Ureter (tissue), 1 donor: ENCODE data around the gene CDKN1B. TPM values are rescaled to one million over a fixed set of nuclear protein-coding genes. Genes with fewer than 3 reads are reported as not detected.

ENCODE experiments used
- DNase-seq: peaks from one replicate; pipeline ENCODE4 v3.0.0-alpha.2; 2020; ENCODE audit warnings: low spot score
- total RNA-seq: library from RNA; stranded (reverse); gene quantifications from one replicate; pipeline ENCODE4 v1.2.4, GENCODE V29; 2023
- donor health status: DM: yes; HTN: yes; CAD: no.

Gene CDKN1B
- 52.8 TPM for total RNA-seq

DNA sequence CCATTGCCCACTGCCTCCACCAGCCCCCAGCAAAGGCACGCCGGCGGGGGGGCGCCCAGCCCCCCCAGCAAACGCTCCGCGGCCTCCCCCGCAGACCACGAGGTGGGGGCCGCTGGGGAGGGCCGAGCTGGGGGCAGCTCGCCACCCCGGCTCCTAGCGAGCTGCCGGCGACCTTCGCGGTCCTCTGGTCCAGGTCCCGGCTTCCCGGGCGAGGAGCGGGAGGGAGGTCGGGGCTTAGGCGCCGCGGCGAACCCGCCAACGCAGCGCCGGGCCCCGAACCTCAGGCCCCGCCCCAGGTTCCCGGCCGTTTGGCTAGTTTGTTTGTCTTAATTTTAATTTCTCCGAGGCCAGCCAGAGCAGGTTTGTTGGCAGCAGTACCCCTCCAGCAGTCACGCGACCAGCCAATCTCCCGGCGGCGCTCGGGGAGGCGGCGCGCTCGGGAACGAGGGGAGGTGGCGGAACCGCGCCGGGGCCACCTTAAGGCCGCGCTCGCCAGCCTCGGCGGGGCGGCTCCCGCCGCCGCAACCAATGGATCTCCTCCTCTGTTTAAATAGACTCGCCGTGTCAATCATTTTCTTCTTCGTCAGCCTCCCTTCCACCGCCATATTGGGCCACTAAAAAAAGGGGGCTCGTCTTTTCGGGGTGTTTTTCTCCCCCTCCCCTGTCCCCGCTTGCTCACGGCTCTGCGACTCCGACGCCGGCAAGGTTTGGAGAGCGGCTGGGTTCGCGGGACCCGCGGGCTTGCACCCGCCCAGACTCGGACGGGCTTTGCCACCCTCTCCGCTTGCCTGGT lies at the start of gene CDKN1B:
Gene CDKN1B (plus strand): TSS at position 576 of the 793 bp plus-strand sequence. CDS start 472 bp downstream, outside the sequence.
- peak; percentile 95 for DNase-seq

DNA sequence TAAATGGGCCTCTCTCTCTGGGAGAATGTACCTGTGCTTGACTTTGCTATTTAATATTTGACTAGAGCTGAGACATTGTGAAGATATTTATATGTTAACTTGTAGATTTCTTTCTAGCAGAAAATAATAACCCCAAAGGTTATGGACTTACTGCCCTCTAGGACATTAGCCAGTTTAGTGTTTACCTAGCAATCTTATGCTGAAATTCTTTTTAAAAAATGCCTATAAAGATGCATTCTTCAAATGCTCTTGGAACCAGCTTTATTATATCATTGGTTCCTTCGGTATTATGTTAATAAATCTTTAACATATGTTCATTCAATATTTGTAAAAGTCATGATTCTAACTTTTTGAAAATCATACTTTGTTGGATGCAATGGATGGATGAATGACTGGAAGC lies 49.2 kb upstream of the CDKN1B start:
- DNase-seq: no peak

DNA sequence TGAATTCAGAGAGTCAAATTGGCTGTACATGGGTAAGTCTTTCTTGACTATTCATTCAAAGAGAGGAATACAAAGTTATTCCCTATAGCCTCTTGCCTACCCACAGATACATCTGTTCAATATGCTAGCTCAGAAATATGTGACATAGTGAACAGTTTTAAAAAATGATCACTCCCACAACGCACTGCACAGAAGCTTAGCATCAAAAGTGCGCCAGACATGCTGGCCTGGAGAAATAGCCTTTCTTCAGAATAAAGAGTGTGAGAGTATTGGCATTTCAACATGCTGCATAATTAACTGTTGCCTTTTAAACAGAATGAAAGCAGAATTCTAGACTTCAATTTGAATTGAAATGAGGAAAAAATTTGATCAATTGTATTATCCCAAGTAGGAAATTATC lies 48.1 kb upstream of the CDKN1B start:
- no peak for DNase-seq

DNA sequence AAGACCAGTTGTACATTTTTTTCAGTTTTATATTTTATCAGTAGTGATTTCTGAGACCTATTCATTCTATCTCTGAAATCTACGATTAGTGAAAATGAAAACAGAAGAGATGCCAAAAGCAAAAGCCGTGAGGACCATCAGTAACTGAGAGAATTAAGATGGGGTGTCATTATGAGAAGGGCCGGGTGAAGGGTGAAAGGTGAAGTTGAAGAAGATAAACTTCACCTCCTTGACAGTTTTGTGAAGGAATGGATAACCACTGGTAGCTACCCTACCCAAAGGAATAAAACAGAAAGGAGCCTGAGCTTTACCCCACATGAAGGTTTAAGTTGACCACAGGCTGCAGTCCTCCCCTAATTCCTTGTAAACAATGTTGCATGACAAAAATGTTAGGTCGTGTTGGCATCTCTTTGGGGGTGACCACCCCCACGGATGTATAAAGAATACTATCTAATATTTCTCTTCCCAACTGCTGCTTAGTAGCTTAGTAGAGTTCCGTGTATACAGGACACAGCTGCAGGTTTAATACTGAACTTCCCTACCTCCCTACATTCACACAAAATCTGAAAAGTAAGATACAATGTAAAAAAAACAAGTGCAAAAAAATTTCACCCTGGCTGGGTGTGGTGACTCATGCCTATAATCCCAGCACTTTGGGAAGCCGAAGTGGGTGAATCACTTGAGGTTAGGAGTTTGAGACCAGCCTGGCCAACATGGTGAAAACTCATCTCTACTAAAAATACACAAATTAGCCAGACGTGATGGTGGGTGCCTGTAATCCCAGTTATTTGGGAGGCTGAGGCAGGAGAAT lies 45.1 kb upstream of the CDKN1B start:
- no peak for DNase-seq

DNA sequence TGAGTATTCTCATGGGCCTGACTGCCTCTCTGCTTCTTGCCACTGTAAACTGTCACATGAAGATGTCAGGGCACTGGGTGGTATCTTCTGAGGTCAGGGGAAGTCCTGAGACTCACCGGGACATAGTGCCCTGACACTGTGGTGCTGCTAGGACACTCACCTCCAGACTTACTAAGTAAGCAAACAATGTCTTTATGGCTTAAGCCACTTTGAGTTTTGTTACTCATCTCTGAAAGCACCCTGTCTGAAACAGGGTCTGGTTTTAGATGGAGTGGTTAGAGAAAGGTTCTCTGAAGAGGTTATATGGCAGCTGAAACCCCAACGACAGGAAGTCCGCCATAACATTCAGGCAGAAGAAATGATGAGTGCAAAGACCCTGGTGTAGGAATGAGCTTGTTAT lies 43.9 kb upstream of the CDKN1B start:
- no peak for DNase-seq

DNA sequence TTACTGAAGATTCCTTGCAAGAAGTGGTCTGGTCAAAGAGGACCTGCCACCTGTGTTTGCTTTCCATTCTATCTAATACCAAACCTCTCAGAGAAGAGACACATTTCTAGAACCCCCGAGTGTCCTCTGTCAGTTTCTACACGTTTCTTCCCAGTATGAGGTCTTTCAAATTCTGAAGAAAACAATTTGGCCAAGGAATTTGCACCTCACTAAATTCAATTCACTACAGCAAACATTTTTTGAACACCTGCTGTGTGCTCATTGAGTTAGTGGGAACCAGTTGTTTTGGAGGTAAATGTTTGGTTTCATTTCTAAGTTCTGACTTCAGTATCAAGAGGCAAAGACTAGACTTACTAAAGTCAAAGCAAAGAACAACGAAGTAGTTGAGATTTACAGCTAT lies 40.6 kb upstream of the CDKN1B start:
- no peak for DNase-seq

DNA sequence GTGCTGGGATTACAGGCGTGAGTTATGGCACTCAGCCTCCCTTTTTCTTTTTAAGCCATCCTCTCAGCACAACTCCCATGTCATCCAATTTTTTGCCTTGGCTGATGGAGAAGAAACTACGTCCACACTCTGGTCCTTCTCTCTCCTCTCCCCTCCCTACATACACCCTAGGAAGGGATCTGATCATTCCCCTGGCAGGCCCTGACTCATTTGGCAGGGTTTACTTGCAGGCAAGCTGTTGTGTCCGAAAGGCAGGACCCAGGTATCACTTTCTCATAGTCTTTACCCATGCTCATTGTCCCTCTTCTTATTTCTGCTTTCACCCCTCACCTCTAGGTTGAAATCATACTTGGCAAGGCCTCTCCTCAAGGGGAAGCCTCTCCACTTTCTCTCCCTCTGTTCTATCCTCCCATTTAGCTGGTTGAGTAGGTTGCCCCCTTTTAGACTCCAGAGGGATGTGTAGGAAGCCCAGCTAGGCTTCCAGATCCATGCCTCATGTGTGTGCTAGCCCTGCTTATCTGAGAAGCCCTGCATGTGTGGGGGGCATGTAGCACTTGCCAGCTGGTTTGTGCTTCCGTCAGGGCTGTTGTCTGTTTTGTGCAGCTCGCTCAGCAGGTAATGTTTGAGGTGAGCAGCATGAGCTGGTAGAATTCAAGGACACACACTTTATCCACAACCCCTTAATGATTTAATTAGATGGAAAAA lies 36.0 kb upstream of the CDKN1B start:
- DNase-seq: no peak

DNA sequence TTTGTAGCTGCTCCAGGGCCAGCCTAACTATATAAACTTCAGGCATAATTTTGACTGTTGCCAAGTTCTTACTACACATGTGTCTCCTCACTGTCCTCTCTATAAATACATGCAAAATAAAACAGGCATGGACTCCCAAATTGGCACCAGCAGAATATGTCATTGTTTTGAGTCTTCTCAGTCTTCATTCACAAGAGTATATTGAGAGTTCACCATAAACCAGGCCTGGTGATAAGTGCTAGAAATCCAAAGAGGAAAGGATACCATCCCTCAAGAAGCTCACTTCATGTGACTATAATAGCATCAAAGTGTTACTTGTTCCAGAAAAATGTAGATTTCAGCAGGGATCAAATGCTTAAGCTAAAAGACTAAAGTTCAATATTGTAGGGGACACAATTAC lies 34.9 kb upstream of the CDKN1B start:
- DNase-seq: no peak

DNA sequence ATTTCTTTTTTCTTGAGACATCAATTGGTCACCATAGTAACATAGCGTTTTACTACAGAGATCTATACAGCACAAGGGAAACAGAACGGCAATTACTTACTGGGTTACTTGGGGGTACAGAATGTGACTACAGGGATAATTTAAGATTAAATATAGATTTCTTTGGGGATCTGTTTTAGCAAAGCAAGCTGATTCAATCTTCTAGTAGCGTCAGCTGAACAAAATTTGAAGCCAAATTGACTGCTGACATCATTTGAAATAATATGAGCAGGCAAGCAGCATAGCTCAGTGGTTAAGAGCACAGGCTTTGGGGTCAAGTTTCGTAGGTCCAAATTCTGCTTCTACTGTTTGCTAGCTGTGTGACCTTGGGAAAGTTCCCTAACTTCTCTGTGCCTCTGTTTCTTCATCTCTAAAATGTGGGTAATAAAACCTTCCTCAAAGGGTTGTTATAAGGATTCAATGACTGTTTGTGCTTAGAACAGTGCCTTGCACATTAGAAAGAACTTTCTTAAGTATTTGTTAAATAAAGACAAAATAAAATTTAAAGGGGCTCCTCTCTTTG lies 34.0 kb upstream of the CDKN1B start:
- no peak for DNase-seq

DNA sequence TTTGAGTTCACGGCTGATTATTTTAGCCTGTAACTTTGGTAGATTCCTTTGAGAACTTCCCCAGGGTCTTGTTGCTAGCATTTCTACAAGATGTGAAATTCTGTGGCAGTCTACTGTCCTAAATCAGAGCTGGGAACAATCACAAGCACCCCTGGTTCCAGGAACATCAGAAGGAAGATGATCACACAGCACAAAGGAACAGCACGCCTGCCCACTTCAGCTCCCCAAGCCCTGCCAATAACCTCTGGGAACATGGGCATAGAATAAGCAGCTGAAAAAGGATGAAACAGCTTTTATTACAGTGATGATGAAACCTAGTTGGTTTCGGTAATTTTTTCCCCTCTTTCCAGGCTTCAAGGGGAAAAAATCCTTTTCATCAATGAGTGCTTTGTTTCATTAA lies 33.4 kb upstream of the CDKN1B start:
- DNase-seq: no peak

DNA sequence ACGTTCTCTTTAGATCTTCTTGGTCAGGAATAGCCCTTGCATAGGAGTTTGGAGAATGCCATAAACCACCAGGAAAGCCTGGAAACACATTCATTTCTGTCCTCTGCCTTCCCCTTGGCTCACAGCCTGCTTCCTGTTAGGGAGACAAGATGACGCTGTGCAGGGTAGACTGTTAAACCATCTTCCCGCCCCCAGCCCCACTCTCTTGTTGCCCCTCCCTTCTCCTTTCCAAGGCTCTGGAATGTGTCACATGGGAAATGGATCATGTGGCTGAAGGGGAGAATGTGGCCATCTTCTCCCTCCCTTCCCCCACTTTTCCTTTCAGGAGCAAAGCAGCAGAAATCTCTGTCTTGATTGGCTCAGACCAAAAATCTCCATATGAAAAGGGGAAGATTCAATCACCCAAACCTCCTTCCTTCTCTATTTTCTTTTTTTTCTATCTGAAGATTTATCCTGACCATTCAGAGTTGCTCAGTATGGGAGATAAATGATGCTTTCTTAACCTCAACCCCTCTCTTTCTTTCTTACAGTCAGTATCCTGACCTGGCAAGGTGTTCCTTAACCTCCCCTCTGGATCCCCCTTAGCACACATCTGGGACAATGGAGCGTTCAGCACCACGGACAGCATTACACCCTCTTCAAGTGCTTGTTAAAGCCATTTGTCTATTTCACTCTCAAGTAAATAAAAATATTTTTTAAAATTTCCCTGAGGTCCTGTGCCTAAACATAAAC lies 32.6 kb upstream of the CDKN1B start:
- DNase-seq: no peak

DNA sequence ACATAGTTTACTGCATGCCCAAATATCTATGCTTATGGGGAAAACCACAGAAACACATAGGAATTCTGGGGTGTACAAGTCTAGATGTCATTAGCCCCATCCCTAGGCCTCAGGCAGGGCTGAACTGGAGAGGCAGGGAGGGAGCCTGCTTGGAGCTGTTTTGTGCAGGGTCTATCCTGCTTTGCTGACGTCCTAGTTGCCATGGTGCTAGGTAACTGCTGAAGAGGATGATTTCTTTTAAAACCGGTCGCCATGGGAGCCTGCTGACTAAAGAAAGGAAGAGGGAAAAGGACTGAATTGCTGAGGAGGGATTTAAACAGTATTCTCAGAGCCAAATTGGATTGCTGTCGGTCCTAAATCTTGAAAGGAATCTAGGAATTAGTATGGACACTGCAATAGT lies 31.9 kb upstream of the CDKN1B start:
- no peak for DNase-seq

DNA sequence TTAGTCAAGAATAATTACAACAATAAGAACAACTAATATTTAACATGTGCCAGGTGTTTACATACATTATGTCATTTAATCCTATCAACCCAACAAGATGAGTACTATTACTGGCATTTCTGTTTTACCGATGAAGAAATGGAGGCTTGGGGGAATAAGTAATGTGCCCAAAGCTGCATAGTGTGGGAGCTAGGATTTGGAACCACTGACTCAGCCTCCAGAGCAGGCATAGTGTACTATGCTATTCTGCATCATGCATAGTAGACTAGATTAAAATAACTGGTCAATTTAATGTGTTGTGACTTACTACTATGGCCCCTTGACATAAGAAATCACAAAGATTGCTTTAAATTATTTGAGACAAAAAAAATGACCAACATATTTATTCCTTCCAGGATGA lies 30.7 kb upstream of the CDKN1B start:
- no peak for DNase-seq

DNA sequence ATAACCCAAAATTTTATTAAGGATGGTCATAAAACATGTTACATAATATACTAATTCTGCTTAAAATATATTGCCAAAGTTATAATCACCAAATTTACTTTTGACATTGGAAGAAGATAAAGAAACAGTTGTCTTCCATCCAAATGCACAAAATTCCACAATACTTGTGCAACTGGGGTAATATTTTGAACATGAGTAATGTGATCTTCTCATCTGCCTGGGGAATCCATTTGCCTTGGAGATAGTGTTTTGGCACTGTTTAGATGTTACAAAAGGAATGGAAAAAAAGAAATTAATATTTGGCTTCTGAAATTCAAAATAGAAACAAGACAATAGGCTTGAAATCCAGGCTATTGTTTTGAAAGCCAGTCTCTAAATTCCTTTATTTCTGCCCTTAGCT lies 30.2 kb upstream of the CDKN1B start:
- no peak for DNase-seq

DNA sequence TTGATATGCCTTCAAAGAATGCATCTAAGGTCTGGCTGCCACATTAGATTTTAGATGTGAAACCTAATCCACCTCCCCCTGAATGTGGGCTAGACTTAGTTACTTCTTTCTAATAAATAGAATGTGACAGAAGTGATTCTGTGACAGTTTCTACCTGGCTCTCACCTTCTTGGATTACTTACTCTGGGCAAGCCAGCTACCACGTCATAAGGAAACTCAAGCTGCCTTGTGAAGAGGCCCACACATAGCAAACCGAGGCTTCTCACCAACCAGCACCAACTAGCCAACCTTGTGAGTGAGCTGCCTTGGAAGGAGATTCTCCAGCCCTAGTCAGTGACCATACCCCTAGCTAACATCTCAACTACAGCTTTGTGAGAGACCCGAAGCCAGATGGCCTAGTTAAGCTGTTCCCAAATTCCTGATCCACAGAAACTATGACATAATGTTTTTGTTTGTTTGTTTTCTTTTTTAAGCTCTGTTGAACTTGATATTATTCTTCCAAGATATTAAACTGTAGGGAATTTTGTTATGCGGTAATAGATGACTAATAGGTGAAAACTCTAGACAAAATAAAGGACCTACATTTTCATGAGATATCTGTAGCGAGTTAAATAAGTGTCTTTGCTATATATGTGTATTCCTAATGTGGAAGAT lies 27.4 kb upstream of the CDKN1B start:
- DNase-seq: no peak

DNA sequence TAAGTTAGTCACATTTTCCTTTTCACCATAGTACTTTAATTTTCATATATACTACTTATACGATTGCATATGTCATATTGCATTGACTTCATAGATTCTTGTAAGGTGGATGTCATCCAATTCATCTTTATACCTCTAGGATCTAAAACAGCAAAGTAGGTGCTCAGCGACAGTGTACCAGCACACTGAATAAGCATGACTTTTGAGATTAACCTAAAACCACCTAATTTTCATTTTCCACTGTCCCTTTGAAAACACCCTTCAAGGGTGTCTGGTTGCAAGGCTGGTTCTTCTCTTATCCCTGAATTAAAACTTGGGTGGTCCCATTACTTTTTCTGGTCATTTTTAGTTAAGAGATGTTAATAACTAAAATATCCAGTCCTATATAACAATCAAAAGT lies 25.6 kb upstream of the CDKN1B start:
- DNase-seq: no peak

DNA sequence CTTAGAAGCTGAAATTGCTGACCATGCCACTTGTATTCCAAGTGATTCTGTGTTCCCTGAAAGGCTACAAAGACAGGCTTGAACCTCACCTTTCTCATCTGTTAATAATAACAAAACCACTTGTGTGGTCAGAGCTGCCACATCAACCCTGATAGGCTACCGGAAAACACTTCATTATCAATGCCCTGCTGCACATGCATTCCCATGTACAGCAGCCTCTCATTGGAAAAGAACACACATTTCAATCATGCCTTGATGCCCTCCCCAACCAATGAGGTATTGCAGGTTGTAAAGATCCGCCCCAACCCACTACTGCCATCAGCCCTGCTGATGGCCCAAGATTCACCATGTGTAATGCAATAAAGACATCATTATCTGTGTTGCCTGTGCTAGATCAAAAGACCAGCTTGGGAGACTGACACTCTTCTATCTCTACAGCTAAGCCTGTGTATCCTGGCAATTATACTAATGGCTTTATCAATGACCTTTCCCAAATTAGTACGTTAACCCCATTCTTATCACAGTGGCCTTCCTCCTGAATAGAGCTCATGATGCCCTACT lies 24.0 kb upstream of the CDKN1B start:
- DNase-seq: no peak

DNA sequence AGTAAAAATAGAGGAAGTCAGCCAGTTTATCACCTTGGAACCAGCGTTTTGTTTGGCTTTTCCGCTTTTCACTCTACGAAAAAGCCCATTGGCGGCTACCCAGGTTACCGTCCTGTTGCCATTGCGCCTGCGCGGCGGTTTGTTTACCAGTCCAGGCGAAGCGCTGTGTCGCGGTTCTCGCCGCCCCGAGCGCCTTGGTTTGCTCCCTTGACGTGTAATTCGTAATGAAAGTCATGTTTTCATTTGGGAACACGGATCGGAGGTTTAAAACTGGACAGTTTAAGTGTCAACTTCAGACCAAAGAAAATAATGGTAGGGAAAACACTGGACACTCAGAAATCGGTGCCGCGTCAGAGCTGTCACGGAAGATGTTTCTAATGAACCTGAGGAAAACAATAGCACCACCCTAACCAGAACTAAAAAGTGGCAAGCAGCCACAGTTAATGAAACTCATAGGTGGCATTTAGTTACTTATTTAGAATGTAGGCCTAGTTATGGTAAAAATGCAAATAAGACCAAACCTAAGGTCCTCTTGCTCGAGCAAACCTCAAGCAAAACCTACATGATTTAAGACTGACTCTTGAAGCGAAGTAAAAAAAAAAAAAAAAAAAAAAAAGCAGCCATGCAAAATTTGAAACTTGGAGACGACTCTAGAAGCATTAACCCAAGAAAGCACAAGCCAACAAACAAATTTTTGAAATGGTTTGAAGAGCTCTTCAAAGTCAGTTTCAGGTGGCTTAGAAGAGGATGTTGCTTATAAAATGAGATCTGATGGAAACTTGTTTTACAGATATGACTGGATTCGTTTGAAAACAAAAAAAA lies 20.4 kb upstream of the CDKN1B start:
- DNase-seq: peak; percentile 92

DNA sequence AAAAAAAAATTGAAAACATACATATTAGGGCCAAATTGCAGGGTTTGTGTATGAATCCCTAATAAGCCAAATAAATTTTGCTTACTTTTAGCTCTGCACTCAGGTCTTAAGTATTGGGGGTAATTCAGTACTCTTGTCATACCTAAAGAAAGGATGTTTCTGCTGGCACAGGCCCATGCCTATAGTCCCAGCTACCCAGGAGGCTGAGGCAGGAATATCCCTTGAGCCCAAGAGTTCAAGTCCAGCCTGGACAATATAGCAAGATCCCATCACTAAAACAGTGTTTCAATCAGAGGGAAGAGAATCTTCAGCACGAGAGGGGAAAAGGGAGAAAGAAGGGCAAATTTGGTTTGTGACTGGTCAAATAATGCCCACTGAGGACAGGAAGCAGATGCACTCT lies 17.8 kb upstream of the CDKN1B start:
- DNase-seq: no peak

DNA sequence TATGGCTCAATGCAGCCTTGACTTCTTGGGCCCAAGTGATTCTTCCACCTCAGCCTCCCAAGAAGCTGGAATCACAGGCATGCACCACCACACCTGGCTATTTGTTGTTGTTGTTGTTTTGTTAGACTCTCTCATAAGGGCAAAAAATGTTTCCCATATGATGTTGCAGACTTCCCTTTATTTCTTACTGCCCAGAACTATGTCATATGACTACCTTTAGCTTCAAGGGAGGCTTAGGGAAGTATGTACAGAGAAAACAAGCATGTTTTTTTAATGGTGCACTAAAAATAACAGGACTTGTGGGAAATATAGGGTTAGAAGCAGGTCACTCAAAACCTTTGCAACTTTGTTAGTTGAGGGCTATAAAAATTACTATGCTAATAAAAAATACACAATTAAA lies 16.9 kb upstream of the CDKN1B start:
- DNase-seq: no peak
